ENCODE measurements around the gene PSMD6.

Gene PSMD6

DNA sequence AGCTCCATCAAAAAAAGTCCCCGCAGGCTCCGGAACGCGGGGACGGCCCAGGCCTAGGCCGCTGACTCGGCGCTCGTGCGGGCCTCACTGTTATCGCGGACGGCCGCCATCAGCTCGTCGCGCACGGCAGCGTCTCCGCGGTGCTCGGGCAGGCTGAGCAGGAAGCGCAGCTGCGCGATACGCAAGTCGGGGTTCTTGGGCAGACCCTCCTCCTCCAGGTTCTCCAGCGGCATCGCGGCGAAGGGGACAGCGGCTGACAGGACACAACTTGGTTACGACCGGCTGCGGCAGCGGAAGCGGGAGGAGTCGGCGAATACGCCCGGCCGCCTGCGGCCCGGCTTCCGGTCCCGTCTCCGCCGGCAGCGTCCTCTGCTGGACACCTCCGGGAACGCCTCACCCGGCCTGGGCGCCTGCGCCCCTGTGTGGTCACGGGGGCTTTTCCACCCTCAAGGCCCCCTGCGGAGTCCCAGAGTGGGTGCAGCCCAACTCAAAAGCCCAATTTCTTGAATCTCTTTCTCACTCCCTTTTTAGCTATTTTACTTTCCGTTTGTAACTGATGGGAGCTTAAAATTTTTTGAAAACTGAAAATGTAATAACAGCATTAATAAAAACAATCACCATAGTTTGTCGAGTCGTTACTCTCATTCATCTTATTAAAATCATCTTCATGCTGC, at the start of gene PSMD6:
Gene PSMD6 (minus strand): TSS at position 308 of the 674 bp plus-strand sequence. CDS start 75 bp downstream, at position 233.
- peak; percentile 39 for DNase-seq

DNA sequence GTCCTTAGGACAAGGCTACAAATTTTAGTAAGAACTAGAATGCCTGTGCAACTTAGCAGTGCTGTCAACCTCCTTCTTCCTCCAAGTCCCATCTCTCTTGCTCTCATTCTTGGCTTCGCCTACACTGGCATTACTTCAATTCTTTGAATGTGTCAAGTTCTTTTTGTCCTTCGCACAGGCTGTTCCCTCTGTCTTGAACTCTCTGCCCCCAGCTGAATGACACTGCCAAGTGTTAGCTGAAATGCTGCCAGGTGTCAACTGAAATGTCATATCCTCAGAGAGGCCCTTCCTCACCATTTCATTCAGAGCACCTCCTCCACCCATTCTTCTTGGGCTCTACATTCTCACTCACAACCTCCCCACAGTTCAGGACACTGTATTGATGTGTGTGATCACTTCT, 48.8 kb upstream of the PSMD6 start:
- DNase-seq: no peak

DNA sequence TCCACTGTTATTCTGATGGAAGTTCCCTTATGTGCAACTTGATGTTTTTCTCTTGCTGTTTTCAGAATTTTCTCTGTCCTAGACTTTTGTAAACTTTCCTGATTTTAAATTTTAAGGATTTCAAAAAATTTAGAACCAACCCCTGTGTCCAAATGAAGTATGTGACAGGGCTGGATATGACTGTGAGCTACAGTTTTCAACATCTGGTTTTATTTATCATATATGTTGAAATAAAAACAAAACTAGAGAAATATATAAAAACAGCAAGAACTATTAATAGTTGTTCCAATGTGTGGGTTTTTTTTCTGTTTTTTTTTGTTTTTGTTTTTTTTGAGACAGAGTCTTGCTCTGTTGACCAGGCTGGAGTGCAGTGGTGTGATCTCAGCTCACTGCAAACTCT, 47.4 kb upstream of the PSMD6 start:
- no peak for DNase-seq

DNA sequence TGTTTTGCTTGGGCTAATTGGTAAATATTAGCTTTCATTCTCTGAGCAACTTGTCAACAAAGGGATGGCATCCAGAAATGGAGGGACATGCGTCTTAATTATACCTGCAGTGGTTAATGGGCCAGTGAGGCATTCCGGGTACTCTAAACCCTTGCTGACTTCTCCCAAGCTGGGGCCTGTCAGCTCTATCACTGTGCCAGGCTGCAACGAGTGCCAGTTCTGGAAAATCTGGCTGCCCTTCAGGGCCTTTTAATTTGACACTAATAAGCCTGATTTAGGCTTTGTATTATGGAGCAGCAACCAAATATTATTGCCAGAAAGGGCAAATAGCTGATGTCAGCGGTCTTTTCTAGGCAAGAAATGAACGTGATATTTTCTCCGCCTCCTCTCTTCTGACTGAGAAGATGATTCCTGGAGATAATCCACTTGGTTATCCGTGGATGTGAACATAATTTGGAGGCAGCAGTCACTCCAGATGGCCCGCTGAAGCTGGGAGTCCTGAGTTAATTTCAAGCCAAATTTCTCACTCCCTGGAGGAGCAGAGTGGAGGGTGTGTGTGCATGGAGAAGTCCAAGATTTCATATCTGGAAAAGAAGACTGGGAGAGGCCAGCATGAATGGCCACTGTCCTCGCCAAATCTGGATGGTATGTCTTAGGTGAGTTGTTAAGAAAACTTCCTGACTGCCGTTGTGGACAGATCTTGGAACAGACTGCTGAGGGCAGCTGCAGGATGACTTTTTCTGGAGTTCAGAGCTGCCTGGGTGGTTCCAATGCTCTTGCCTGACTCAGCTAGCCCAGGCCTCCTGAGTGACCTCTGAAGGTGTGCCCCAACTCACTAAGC, 44.4 kb upstream of the PSMD6 start:
- DNase-seq: no peak

DNA sequence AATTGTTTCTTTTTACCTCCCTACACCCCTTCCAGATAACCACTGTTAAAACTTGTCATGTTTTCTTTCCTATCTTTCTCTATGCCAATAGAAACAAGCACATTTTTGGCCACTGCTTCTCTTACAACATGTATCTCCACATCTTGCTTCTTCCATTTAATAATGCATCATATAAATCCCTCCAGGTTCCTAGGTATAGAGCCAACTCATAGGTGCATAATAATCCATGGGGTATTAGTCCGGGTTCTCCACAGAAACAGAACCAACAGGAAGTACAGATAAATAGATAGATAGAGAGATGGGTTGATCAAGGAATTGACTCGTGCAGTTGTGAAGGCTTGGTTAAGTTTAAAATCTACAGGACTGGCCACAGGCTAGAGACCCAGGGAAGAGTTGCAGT, 41.5 kb upstream of the PSMD6 start:
- DNase-seq: no peak

DNA sequence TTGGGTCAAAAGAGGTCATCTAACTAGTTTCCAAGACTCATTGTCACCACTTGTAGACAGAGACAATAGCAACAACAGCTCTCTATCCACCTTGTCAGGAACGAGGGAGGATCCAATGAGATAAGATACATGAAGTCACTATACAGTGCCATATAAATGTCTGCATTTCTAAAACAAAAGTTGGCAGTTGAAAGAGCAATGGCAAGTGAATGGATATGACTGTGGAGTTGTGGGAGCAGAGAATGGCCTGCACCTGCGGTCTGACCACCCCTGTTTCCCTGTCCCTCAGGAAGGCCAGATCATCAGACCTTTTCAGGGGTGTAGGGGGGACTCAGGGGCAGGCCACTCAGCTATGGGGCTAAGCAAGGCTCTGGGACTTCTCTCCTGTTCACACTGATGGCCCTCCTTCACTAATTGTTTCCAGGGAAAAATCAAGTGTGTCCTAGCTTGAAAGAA, 40.7 kb upstream of the PSMD6 start:
- DNase-seq: no peak

DNA sequence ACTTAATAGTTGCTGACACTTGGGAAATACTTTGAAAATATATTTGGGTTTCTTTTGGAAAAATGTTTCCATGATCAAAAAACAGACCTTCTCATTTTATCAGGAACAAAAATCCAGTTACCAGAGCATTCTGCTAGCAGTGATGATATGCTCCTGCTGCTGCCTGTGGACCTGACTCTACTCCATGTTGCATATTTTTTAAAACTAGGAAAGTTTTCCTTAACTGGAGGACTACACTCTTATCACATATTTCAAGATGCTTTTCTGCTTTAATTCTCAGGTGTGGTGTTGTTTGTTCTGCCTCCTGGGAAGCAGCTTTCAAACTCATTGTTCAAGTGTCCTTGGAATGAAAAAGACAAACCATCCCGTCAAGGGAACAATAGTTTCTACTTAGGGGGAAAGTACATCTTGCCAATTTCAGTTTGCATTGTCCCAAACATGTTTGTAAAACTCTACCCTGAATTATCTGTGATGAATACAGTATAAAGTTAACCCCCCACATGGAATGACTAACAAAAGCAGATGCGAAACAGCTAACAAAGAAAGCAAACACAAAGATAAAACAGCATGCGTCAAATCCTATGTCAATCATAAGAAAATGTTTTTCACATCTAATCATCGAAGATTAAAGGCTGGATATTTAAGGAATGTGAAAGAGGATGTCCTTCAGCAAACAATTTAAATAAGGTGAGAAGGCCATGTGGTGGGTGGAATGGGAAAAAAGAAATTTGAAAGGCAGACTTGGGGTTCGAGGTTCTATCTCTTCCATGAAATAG, 40.1 kb upstream of the PSMD6 start:
- DNase-seq: no peak

DNA sequence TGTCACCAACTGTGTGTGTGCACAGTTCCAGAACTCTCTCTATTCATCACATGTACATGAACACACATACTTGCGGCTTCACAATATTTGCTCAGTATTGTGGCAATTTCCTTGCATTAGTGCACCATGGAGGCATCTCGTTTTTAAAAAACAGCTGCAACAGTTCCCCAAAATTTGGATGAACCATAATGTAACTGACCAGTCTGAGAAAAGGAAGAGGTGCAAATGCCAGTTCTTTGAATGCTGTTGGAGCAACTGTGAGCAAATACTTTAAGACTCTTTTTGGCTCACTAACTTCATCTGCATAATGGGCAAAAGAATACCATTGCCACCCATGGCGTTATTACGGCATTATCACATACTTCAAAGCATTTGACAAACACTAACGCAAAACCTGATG, 38.3 kb upstream of the PSMD6 start:
- DNase-seq: no peak

DNA sequence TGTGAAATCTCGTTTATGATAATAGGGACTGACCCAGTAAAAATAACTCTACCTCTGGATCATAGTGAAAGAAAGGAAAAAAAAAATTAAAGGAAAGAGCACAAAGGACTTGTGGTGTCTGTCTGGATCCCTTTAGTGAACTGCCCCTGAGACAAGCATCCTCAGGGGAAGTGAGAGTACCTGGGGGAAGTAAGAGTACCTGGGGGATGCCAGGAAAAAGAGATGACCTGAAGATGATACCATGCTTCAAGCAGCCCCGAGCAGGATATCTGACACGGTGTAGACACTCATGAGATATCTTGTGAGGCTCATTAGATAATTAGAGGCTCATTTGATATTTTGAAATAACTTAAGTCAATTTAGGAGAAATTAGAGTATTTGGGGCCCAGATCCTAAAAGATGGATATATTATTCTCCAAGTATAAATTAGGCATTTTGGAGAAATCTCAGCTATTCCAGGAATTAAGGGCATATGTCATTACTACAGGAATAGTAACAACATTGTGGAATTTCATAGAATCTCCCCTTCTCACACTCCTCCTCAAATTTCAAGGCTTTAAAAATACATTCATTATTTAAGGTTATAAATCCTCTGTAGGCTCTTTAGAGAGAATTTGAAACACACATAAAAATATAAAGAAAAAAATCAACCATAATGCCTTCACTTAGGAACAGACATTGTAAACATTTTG, 36.3 kb upstream of the PSMD6 start:
- no peak for DNase-seq

DNA sequence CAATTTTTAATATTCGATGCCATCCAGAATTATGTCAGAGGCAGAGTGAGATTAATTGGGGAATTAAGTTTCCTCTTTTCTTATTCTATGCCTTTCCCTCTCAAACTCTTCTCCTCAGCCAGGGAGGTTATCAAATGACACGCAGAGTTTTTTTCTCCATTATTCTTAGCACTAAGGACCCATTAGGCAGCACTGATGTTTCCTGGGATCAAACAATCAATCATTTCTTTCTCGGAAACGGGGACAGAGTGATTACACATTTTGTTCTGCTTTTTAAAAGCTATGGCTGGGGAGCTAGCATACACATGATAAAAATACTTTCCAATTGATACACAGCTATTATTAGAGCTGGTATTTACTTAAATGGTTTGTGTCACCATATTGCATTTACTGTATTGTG, 35.3 kb upstream of the PSMD6 start:
- DNase-seq: no peak

DNA sequence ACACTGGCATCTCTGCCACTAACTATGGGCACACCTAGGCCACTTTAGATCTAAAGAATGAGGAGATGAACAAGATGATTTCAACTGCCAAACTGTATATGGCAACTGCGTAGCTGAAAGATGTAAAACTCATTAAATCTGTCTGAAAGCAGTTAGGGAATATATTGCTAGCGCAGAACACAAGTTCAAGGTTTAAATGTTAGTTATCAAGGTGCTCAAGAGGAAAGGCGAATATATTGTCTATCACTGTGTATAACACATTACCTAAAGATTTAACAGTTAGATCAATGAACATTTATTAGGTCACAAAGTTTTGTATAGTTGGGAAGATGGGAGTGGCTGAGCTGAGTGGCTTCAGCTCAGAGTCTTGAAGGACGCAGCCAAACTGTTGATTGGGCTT, 33.9 kb upstream of the PSMD6 start:
- no peak for DNase-seq

DNA sequence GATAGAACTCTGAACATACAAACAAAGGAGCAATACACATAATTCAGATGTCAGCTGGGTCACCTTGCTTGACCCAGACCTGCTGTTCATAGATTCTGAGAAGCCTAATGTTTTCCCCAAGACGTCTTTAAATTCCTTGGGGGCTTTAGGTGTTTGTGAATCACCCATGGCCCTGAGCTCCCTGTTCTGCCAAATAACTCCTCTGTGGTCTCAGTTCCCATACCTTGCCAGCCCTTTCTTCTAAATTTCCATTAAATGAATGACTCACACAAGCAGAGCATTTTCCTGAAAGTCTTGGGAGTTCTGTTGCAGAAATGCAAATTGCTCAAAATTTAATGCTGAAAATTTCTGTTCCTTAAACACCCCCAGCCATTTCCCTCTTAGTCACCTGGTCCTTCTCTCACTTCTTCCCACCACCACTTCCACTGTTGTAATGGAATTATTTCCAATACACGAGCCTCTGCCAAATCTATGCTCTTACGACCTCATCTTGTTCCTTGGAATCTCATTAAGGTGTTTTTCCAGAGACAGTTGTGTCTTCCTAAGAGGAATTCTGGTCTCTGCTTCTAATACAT, 33.4 kb upstream of the PSMD6 start:
- DNase-seq: no peak

DNA sequence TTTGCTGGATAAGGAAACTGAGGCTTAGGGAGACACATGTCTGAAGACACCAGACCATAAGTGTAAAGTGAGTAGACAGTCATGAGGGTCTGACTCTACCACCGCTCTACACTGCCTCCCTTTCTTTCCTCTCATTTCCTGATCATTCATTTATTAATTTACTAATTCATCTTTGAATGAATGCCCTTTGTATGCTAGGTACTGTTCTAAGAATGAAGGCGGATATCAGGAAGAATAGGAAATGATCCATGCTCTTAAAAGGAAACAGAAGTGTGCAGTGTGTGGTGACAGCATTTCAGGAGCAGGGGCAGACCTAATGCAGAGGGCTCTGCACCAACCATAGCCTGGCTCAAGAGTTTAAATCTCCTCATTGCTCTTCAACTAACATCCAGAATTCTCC, 31.8 kb upstream of the PSMD6 start:
- no peak for DNase-seq

DNA sequence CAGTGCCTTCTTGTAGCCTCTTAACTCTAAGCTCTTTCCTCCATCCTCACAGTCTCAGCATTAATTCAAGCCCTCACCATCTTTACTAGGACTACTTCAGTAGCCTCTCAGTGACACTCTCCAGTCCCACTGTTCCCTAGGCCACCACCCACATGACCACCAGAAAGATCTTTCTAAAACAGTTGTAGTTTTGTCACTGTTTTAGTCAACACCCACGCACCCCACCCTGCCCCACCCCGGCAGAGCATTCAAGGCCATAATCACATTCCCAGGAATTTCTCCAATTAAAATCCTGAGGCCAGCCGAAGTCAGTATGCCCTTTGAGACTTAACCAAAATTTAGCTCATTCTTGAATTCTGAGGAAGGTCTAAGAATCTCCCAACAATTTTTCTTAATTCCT, 31.2 kb upstream of the PSMD6 start:
- no peak for DNase-seq

DNA sequence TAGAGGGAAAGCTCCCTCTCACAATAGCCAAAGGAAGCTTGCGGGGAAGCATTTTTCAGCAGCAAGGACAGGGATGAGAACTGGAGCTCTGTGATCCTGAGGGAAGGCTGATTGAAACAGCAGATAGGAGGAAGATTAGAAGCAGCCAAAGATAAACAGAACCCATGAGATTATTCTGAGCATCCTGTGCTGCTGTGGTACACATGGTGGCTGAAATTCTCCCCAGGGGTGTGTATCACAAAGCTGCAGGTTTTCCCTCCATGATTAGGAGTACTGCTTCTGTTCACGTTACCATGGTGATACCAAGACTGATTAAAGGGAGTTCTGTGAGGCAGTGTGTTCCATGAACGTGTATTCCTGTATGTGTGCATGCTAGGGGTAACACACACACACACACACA, 30.3 kb upstream of the PSMD6 start:
- no peak for DNase-seq

DNA sequence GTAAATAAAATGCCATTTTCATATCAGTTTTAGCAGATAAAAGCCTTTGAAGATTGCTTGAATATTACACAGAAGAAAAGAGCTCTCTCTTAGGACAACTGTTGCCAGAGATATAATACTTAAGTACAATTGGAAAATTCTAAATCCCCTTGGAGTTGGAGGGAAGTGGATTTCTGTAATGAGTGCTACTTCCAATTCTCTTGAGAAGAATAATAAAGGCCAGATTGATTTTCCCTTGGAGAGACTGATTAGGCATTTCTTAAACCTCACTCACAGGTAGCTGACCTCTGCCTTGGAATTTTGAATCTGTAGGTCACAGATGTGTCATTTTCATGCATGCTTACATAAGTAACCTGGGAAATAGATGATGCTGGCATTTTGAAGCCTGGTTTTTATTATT, 29.8 kb upstream of the PSMD6 start:
- no peak for DNase-seq

DNA sequence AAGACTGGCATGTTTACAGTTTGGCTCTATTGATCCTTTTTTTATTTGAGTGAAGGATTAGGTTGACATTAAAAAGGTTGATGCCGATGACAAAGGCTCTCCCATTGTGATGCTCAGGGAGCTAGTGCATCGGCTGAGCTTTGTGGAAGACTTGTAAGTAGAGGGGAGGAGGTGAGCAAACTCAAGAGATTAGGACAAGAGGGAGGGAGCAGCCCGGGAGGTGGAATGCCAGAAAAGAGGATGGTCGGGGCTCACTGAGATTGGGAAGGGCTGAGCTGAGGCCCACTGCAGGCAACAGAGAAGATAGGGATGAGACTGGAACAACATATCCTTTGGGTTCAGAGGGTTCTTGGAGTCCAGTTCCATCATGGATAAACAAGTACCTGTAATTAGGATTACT, 26.5 kb upstream of the PSMD6 start:
- DNase-seq: no peak

DNA sequence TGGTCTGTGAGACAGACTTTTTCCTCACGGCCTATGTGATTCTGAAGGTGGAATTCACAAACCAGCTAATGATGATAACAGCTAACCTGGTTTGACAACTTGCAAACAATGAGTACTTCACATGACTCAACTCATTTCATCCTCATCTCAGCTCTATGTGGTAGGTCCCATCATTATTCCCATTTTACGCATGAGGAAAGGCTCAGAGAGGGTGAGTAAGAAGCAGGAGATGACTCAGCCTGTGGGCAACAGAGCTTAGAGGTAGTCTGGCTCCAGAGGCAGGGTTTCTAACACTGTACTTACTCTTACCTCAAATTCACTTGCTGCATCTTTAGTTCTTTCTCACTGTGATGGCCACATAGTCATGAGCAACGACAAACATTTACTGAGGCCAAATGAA, 25.8 kb upstream of the PSMD6 start:
- no peak for DNase-seq

DNA sequence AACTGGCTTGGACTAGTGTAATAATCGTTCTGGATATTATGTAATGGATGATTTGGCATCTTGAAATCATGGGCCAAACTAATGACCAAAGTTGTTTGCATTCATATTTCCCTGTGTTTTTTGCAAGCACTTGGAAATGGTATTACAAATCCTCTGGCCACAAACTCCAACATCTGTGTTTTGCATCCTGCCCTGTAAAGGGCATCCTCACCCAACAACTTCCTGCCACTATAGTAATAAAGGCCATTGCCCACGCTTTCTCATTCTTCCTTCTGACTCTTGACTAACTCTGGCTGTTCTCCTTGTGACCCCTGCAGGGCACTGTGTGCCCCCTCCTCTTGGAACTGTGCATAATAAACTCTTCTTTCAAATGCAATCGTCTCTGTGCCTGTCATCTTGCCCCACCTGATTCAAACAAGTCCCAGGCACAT, 25.4 kb upstream of the PSMD6 start:
- no peak for DNase-seq

DNA sequence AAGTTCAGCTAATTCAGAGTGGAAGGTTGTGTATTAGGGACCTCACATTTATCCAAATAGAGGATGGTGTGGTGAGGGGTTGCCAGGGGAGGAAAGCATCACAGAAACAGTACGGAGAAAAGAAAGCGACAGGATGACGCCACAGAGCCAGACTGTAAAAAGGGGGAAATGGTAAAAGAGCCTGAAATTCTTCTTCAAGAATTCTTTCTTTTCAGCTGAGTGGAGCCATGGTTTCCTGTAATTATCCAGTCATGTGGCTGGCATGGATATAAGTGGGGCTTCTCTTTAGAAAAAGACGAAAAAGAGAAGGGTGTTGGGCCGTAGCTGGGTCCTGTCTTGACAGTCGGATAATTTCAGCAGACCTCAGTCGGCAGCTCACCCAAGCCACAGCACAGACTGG, 24.5 kb upstream of the PSMD6 start:
- no peak for DNase-seq

DNA sequence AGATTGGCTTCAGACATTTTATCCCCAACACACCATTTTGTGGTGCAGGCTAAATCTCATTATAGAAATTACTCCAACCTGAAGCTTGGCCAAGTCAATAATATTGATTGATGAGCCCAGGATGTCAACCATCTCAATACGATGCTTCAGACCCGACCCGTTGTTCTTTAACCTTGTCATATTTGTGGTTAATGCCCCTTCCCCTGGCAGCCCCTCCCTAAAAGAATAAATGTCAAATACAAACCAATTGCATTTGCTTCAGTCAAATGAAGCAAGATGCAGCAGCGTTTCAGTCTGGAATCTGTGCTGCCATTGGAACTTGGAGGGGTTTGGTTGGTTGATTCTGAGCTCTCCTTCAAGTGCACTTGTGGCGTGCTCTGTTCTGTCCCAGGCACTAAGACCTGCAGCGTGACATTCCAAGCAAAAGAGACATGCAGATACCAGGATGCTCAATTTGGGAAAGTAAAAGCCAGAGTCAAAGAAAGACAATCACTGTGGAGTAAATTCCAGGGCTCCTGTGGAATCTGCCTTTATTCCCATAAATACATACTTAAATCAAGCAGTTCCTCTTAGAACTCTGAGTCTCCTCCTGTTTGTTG, 23.8 kb upstream of the PSMD6 start:
- no peak for DNase-seq

DNA sequence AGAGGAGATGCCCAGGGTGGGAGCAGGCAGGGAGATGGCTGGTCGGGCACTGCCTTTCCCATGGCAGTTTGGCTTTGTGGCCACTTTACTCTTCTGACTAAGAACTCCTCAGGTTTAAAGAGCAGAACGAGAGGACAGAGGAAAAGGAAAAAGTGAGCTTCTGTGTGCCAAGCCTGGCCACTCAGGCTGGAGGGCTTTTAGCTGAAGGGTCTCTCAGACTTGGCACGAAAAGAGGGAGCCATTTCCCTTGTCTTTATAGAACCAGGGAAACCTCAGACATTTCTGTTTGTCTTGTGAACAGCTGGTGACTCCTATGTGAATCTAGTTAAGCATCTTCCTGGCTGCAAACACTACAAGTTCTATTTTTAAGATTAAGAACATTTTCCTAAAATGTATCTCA, 23.3 kb upstream of the PSMD6 start:
- DNase-seq: no peak
